Stimulated activated CD8-positive, alpha-beta memory T cell treated with anti-CD3 and anti-CD28 coated beads, Interleukin-4, amount 100 ng/mL, for 48 hours (primary cell): Measurements from ENCODE around the gene SDK1.

Source experiments
- DNase-seq: peaks from one replicate; pipeline ENCODE4 v3.0.0-alpha.2; 2020

The SDK1 gene

GRCh38 chr7:3425087-3425486 lies 124.0 kb downstream of the SDK1 start:
- no peak for DNase-seq

DNA sequence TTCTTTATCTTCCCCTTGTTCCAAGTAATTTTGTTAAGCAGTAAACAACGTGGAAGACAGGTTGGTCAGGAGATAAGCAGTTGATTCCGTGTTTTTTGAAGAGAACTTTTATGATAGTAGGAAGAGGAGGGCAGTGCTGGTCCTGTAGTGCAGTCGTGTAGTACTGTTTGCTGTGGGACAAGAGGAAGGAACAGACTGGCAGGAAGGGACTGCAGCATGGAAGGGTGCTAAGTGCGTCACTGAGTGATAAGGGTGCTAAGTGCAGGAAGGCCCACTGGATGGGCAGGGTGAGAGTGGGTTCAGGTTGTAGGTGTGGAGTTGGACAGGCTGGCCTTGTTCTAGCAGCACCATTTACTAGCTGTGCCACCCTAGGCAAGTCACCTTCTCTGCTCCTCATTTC lies 125.0 kb downstream of the SDK1 start:
- no peak for DNase-seq

- DNase-seq: no peak
Measured at GRCh38 chr7:3427957-3428356, 126.9 kb downstream of the SDK1 start.

DNA sequence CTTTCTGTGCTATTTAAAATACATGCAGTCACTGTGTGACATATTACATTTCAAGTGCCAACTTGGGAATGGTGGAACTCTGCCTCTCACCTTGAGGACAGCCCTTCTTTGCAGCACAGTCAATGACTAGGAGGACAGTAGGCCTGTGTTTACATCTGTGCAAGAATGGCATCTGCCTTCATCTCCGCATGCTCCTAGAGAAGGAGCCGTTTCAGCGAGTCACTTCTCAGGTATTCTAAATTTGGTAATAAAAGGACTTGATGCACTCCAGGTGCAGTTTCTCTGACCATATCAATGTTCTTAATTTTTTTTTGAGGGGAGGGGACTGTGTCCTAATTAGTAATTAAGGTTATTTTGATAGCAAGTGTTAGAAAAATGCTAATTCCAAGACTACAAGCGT lies 128.9 kb downstream of the SDK1 start:
- DNase-seq: no peak

GRCh38 chr7:3430588-3430987 lies 129.5 kb downstream of the SDK1 start:
- no peak for DNase-seq

DNA sequence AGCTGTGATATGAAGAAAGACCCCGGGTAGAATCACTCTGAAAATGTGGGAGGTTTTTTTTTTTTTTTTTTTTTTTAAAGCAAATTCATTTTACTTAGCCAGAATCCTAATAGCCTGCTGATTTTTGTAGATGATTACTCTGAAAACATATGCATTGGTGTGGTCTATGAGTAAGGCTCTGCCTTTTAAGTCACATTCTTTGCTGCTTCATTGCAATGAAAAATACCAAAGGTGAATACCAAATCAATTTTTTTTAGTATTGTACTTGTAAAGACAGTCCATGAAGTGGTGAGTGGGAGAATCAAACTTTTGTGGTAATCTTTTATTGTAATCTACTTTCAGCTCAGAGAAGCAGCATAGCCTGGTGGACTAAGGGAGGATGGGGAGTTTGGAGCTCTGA lies 130.3 kb downstream of the SDK1 start:
- no peak for DNase-seq

- no peak for DNase-seq
Measured at GRCh38 chr7:3432911-3433310, 131.9 kb downstream of the SDK1 start.

DNA sequence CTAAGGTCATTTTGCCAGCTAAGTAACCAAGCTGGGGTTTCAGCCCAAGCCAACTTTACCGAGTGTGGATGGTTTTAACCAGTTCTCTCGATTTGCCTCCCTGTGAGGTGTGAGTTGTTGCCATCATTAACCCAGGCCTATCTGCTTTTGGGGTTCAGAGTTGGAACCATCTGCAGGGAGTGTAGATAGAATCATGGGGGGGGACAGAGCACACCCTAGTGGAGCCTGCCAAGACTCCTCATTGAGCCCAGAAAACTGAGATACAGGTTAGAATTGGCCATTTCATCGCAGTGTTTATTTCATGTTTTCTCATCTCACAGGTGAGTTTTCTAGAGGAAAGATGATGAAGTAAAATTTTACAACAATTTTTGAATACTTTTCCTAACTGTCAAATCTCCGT lies 133.6 kb downstream of the SDK1 start:
- DNase-seq: no peak

GRCh38 chr7:3436112-3436511 lies 135.1 kb downstream of the SDK1 start:
- DNase-seq: no peak

GRCh38 chr7:3436746-3437145 lies 135.7 kb downstream of the SDK1 start:
- DNase-seq: no peak

- no peak for DNase-seq
Measured at GRCh38 chr7:3437467-3437866, 136.4 kb downstream of the SDK1 start.

- no peak for DNase-seq
Measured at GRCh38 chr7:3438352-3438751, 137.3 kb downstream of the SDK1 start.

GRCh38 chr7:3439333-3440030 lies 138.4 kb downstream of the SDK1 start:
- DNase-seq: no peak

DNA sequence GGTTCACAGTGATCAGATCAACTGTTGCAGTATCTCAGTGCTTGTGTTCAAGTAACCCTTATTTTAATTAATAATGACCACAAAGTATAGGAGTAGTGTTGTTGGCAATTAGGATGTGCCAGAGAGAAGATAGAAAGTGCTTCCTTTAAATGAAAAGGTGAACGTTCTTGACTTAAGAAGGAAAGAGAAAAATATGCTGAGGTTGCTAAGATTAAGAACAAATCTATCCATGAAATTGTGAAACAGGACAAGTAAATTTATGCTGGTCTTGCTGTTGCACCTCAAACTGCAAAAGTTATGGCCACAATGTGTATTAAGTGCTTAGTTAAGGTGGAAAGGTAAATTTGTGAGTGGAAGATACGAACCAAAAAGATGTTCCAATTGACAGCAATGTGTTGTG lies 139.5 kb downstream of the SDK1 start:
- no peak for DNase-seq

- no peak for DNase-seq
Measured at GRCh38 chr7:3443716-3444115, 142.7 kb downstream of the SDK1 start.

DNA sequence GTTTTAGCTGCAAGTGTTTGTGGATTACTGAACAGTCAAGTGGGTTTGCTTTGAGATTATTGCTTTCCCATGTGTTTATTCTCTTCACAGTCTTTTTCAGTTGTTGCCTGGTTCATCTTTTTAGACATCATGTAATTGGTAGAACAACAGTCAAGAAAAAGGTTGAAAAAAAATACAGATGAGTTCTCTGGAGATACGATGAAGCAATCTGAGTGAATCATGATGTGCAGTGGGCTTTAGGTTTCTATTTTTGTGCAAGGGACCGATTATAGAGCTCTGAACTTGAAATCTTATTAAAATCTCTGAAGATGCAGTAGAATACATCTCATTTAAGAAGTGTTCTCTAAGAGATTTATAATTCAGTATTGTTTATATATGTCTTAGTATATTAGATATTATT lies 145.7 kb downstream of the SDK1 start:
- no peak for DNase-seq

- no peak for DNase-seq
Measured at GRCh38 chr7:3451701-3452100, 150.6 kb downstream of the SDK1 start.

GRCh38 chr7:3453398-3453797 lies 152.3 kb downstream of the SDK1 start:
- no peak for DNase-seq

DNA sequence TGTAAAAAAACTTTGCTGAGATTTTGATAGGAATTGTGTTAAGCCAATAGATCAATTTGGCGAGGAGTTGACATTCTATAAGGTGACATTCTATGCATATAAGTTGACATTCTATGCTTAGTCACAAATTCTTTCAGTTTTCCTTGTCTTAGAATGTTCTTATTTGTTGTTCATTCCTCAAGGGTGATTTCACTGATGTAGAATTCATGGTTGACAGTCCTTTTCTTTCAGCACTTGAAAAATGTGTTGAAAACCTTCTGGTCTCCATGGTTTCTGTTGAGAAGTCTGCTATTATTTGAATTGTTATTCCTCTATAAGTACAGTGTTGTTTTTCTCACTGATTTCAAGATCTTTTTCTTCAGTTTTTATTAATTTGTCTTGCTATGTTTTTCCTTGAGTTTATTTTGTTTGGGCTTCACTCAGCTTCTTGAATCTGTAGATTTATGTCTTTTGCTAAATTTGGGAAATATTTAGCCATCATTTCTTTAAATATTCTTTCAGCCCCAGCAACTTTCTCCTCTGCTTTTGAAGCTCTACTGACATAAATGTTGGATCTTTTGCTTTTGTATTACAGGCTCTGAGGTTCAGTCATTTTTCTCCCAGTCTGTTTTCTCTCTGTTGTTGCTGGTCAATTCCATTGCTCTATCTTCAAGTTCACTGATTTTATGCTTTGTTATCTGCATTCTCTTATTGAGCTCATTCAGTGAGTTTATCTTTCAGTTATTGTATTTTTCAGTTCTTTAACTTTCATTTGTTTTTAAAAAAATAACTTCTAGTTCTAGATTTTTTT lies 154.9 kb downstream of the SDK1 start:
- DNase-seq: no peak

DNA sequence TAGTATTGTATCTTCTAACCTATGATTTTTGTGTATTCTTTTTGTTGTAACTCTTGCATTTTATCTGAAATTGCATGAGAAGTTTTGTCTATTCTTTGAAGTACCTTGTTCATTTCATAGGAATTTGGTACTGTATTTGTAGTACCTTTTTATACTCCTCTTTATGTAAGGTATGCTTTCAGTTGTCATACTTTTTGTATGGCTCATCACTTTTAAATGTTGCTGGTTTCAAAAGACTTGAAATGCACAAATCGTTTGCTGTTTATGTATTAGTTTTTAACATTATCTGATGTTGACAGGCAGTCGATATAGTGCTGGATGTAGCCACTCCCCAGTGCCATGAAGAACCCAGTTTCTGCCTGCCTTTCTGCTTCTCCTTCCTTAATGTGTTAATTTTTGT lies 158.1 kb downstream of the SDK1 start:
- DNase-seq: no peak

DNA sequence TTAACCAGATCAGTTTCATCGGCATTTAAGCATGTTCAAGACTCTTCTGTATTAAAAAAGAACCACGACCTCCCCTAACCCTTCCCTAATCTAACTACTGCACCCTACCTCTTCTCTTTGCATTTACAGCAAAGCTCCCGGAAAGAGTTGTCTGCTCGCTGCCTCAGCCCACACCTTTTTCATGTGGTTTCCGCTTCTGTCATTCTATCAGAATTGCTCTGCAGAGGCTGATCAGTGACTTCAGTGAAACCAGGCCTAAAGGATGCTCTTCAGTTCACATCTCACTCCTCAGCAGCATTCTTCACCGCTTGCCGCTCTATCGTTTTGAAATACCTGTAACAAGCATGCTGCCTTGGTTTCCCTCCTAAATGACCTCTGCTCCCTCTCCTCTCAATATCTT lies 160.9 kb downstream of the SDK1 start:
- DNase-seq: peak; percentile 64

DNA sequence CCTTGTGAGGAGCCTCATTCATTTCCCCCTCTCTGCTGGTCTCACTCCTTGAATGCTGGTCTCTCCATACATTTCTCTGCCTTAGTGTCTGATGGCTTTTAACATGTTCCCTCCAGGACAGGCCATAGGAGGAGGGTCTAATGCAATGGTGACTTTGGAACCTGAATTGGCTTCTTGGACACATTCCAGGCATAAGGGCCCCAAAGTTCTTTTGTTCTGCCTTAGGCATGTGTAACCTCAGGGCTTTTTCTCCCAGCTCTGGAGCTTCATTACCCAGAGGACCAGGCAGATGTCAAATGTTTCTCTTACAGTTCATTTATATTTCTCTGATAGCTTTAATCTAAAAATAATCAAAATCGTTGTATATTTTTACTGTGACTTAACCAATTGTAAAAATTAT lies 162.6 kb downstream of the SDK1 start:
- DNase-seq: no peak

GRCh38 chr7:3464900-3465622 lies 164.0 kb downstream of the SDK1 start:
- peak; percentile 65 for DNase-seq

DNA sequence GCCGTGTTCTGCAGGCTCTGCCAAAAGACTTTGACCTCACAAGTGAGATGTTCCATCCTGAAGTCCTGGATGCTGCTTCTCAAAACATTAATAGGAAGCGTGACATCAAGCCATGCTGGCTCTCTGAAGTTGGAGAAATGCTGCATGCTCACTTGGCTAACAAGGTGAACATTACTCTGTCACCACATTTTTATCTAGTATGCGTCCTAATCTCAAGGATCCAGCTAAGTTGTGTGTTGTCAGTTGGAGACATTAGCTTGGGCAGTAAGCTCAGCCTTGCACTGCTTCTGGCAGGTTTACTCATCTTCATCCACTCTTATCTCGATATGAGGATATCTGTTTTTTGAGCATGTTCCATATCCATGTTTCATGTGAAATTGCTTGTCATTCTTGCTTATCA lies 165.2 kb downstream of the SDK1 start:
- DNase-seq: no peak
